Glutamatergic neuron (in vitro differentiated cells): ENCODE data around the gene ITPR1. TPM values are rescaled to one million over a fixed set of nuclear protein-coding genes. Genes with fewer than 3 reads are reported as not detected.

ENCODE experiments used
- DNase-seq: peaks from one replicate; pipeline ENCODE4 v3.0.0; 2022
- H3K27ac Mint-ChIP-seq: one replicate; pipeline ENCODE4 v1.8.0; 2020; ENCODE audit warnings: mild to moderate bottlenecking, mixed read lengths, inconsistent platforms; ENCODE audit not compliant: unreplicated experiment
- H3K27me3 Mint-ChIP-seq: one replicate; pipeline ENCODE4 v1.8.0; 2020; ENCODE audit warnings: mild to moderate bottlenecking, moderate library complexity, mixed read lengths, inconsistent platforms; ENCODE audit not compliant: unreplicated experiment
- H3K36me3 Mint-ChIP-seq: one replicate; pipeline ENCODE4 v1.8.0; 2020; ENCODE audit warnings: mild to moderate bottlenecking, mixed read lengths, inconsistent platforms; ENCODE audit not compliant: unreplicated experiment
- H3K4me1 Mint-ChIP-seq: one replicate; pipeline ENCODE4 v1.8.0; 2020; ENCODE audit warnings: mild to moderate bottlenecking, low read depth, mixed read lengths, inconsistent platforms; ENCODE audit not compliant: unreplicated experiment
- H3K4me3 Mint-ChIP-seq: one replicate; pipeline ENCODE4 v1.8.0; 2020; ENCODE audit warnings: mild to moderate bottlenecking, mixed read lengths, inconsistent platforms; ENCODE audit not compliant: unreplicated experiment
- H3K9me3 Mint-ChIP-seq: one replicate; pipeline ENCODE4 v1.8.0; 2020; ENCODE audit warnings: mild to moderate bottlenecking, moderate library complexity, mixed read lengths, inconsistent platforms; ENCODE audit not compliant: unreplicated experiment
- total RNA-seq: library from RNA; stranded (reverse); fragmentation: NEBNext Ultra II Directional; extraction: Animal tissue kit (Norgen Biotek cat#: 25700); gene quantifications from one replicate; pipeline ENCODE4 v1.2.1, GENCODE V29; 2021; ENCODE audit not compliant: unreplicated experiment
- TF ChIP-seq, protein P1 (sequence below): fragments of 200-600 bp; sonication (generic); IDR thresholded peaks from one replicate; pipeline ENCODE4 v1.5.0; 2021; ENCODE audit not compliant: partially characterized antibody, unreplicated experiment

Gene ITPR1
- total RNA-seq, 1 donor from 2014 or later: 6.9 TPM

GRCh38 chr3:4721511-4721911 is 228.4 kb downstream of the ITPR1 start:
- TF ChIP-seq, protein P1, sequence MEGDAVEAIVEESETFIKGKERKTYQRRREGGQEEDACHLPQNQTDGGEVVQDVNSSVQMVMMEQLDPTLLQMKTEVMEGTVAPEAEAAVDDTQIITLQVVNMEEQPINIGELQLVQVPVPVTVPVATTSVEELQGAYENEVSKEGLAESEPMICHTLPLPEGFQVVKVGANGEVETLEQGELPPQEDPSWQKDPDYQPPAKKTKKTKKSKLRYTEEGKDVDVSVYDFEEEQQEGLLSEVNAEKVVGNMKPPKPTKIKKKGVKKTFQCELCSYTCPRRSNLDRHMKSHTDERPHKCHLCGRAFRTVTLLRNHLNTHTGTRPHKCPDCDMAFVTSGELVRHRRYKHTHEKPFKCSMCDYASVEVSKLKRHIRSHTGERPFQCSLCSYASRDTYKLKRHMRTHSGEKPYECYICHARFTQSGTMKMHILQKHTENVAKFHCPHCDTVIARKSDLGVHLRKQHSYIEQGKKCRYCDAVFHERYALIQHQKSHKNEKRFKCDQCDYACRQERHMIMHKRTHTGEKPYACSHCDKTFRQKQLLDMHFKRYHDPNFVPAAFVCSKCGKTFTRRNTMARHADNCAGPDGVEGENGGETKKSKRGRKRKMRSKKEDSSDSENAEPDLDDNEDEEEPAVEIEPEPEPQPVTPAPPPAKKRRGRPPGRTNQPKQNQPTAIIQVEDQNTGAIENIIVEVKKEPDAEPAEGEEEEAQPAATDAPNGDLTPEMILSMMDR: no peak
- Mint-ChIP-seq H3K4me1 (peaks cover 5% of the 10 kb centered on the region), H3K9me3 (no peaks in the 10 kb centered on the region), H3K27me3 (peaks cover 3% of the 10 kb centered on the region), H3K36me3 (no peaks in the 10 kb centered on the region), H3K4me3 (no peak overlapping the region), H3K27ac (no peak overlapping the region)
- DNase-seq: no peak

GRCh38 chr3:4722103-4722502 is 229.0 kb downstream of the ITPR1 start:
- Mint-ChIP-seq H3K9me3 (no peaks in the 10 kb centered on the region), H3K36me3 (no peaks in the 10 kb centered on the region), H3K4me3 (no peak overlapping the region), H3K27ac (no peak overlapping the region), H3K27me3 (peaks cover 5% of the 10 kb centered on the region), H3K4me1 (peaks cover 5% of the 10 kb centered on the region)
- TF ChIP-seq, protein P1: no peak
- no peak for DNase-seq

- Mint-ChIP-seq H3K4me3 (no peak overlapping the region), H3K27ac (no peak overlapping the region), H3K9me3 (no peaks in the 10 kb centered on the region), H3K4me1 (no peaks in the 10 kb centered on the region), H3K27me3 (peaks cover 5% of the 10 kb centered on the region), H3K36me3 (no peaks in the 10 kb centered on the region)
- no peak for DNase-seq
- TF ChIP-seq, protein P1: no peak
Observed at GRCh38 chr3:4724051-4724629, 231.0 kb downstream of the ITPR1 start.

GRCh38 chr3:4726549-4726948 is 233.4 kb downstream of the ITPR1 start:
- Mint-ChIP-seq H3K4me3 (no peak overlapping the region), H3K9me3 (no peaks in the 10 kb centered on the region), H3K27ac (no peak overlapping the region), H3K27me3 (peaks cover 1% of the 10 kb centered on the region), H3K36me3 (no peaks in the 10 kb centered on the region), H3K4me1 (no peaks in the 10 kb centered on the region)
- TF ChIP-seq, protein P1: no peak
- no peak for DNase-seq

GRCh38 chr3:4729061-4729973 is 236.2 kb downstream of the ITPR1 start:
- H3K36me3 Mint-ChIP-seq: no peaks in the 10 kb centered on the region
- peaks cover 12% of the 10 kb centered on the region for H3K4me1 Mint-ChIP-seq
- no peak for DNase-seq
- no peak overlapping the region for H3K4me3 Mint-ChIP-seq
- TF ChIP-seq, protein P1: no peak
- peaks cover 4% of the 10 kb centered on the region for H3K27me3 Mint-ChIP-seq
- no peak overlapping the region for H3K27ac Mint-ChIP-seq
- no peaks in the 10 kb centered on the region for H3K9me3 Mint-ChIP-seq
